HepG2 (cell line): Measurements from ENCODE around the gene SYNE1. TPM values are rescaled to one million over a fixed set of nuclear protein-coding genes. Genes with fewer than 3 reads are reported as not detected.

Experiments used
- ATAC-seq: fragments of 200-7000 bp; cut with Tn5 transposase; 3 replicates; pipeline ENCODE4 v1.9.1; 2020; ENCODE audit warnings: mild to moderate bottlenecking, moderate library complexity
- BruUV-seq: library from RNA; stranded (reverse); fragments of 400-500 nt; replicated peaks from 2 replicates; lab custom pipeline; 2021; lab: Mats Ljungman, UMichigan
- CTCF ChIA-PET: fragments of 300-600 bp; formaldehyde crosslinking; extraction: SDS; loops from one replicate; lab custom pipeline; 2021; ENCODE audit warnings: low total read pairs, inconsistent platforms, low intra/inter-chr PET ratio; lab: Yijun Ruan, JAX
- POLR2A ChIA-PET: fragments of 350-600 bp; sonication (Branson Sonifier 250); formaldehyde crosslinking; loops from one replicate; lab custom pipeline; 2020; ENCODE audit warnings: antibody characterized with exemption, inconsistent platforms; lab: Yijun Ruan, JAX
- DNase-seq: peaks from one replicate; pipeline ENCODE4 v3.0.0-alpha.2; 2015; ENCODE audit warnings: low spot score
- FAIRE-seq: peaks from 3 replicates; lab custom pipeline; 2011; peaks lifted over from hg19 to GRCh38; lab: Jason Lieb, UNC
- H2AFZ ChIP-seq: one replicate; pipeline ENCODE4 v1.6.1; 2011; ENCODE audit warnings: low read length, inconsistent platforms
- H3K27ac ChIP-seq: fragments of 300-600 bp; 3 replicates; pipeline ENCODE4 v1.8.0; 2011; ENCODE audit warnings: mixed run types, mild to moderate bottlenecking, mixed read lengths, low read length, inconsistent platforms; ENCODE audit not compliant: insufficient read depth; ENCODE audit errors: extremely low read length
- H3K27me3 ChIP-seq, 2 experiments: fragments of 200-600 bp in 1 of 2; 2 replicates in 1 of 2; 3 replicates in 1 of 2; pipeline versions ENCODE4 v1.6.0 to v1.8.0; 2011; ENCODE audit warnings: low read length in 2 of 2, mild to moderate bottlenecking in 2 of 2, moderate library complexity in 2 of 2, inconsistent platforms in 1 of 2; ENCODE audit not compliant: insufficient read depth in 2 of 2, control insufficient read depth in 1 of 2
- H3K36me3 ChIP-seq, 2 experiments: fragments of 200-600 bp in 1 of 2; replicated peaks in 1 of 2; 2 replicates in 1 of 2; 3 replicates in 1 of 2; pipeline versions ENCODE4 v1.5.1 to v1.8.0; 2011; ENCODE audit warnings: low read length in 2 of 2, inconsistent platforms in 1 of 2; ENCODE audit not compliant: insufficient read depth in 2 of 2, control insufficient read depth in 1 of 2
- H3K4me1 ChIP-seq: 2 replicates; pipeline ENCODE4 v1.5.1; 2012; ENCODE audit warnings: low read length, inconsistent platforms; ENCODE audit not compliant: insufficient read depth
- H3K4me2 ChIP-seq: 2 replicates; pipeline ENCODE4 v1.6.0; 2011; ENCODE audit warnings: low read depth, low read length, inconsistent platforms
- H3K4me3 ChIP-seq, 3 experiments: fragments of 200-600 bp in 1 of 3; sonication (generic), shearing (Covaris generic) in 1 of 3; replicated peaks in 1 of 3; 2 replicates each; pipeline ENCODE4 v1.5.1; 2011 to 2016; ENCODE audit warnings: low read length in 3 of 3, inconsistent platforms in 2 of 3, low read depth in 2 of 3, mild to moderate bottlenecking in 2 of 3, control low read depth in 1 of 3, mixed read lengths in 1 of 3; ENCODE audit not compliant: insufficient read depth in 1 of 3
- H3K79me2 ChIP-seq: one replicate; pipeline ENCODE4 v1.6.1; 2011; ENCODE audit warnings: low read length, inconsistent platforms; ENCODE audit not compliant: insufficient read depth
- H3K9ac ChIP-seq: 2 replicates; pipeline ENCODE4 v1.6.0; 2011; ENCODE audit warnings: mild to moderate bottlenecking, low read depth, low read length, inconsistent platforms; ENCODE audit not compliant: insufficient read depth
- H3K9me3 ChIP-seq: 2 replicates; pipeline ENCODE4 v1.5.1; 2012; ENCODE audit warnings: mild to moderate bottlenecking, low read length
- H4K20me1 ChIP-seq: 2 replicates; pipeline ENCODE4 v1.6.0; 2011; ENCODE audit warnings: inconsistent platforms, mild to moderate bottlenecking, low read length, moderate library complexity; ENCODE audit not compliant: insufficient read depth
- EEA1 ChIP-seq: sonication (generic); formaldehyde crosslinking; IDR thresholded peaks from 2 replicates; pipeline ENCODE4 v1.5.1; 2020; ENCODE audit warnings: mild to moderate bottlenecking, missing genetic modification reagents, borderline replicate concordance
- PHF5A ChIP-seq: IDR thresholded peaks from one replicate; pipeline ENCODE4 v1.6.1; 2018; ENCODE audit warnings: low read depth, missing genetic modification reagents; ENCODE audit not compliant: unreplicated experiment
- WGBS: methylation state at CpG from one replicate; pipeline ENCODE4 v1.1.6; 2017; ENCODE audit warnings: low lambda C conversion rate; 5-methylcytosine and 5-hydroxymethylcytosine counted together
- in situ Hi-C: cut with HindIII; loops from 2 replicates; pipeline ENCODE4 v1.10.0; 2017; ENCODE audit warnings: low pct_unique_long_range_greater_than_20kb; ENCODE audit not compliant: extremely low pct_ligation_motif_present
- intact Hi-C: fragments of 100-400 bp; cut with micrococcal nuclease; formaldehyde crosslinking; loops from one replicate; pipeline ENCODE4 v1.10.0; 2022; ENCODE audit not compliant: unreplicated experiment
- polyA plus RNA-seq, 8 experiments: library from polyadenylated mRNA; depleted of rRNA in 3 of 8; stranded (reverse) in 7 of 8; unstranded in 1 of 8; fragments of >200 nt; fragmentation: Illumina TruSeq in 4 of 8; extraction: Trizol in 4 of 8; gene quantifications; 2 replicates each; pipeline versions ENCODE4 v1.2.1 to v1.2.3, GENCODE V29; 2011 to 2016; ENCODE audit warnings: low read depth in 4 of 8, missing spikeins in 1 of 8, mixed read lengths in 1 of 8; ENCODE audit not compliant: insufficient read depth in 1 of 8
- total RNA-seq, 5 experiments: library from RNA; depleted of rRNA; stranded (reverse); fragments of >200 nt; fragmentation: Illumina TruSeq; extraction: Trizol; gene quantifications; 2 replicates each; pipeline ENCODE4 v1.2.3, GENCODE V29; 2016; ENCODE audit warnings: low read depth in 1 of 5
- TF ChIP-seq, protein P1 (sequence below), 2 experiments: sonication (generic) in 1 of 2; formaldehyde crosslinking in 1 of 2; IDR thresholded peaks; 2 replicates each; pipeline versions ENCODE4 v1.4.0 to v1.6.1; 2016 to 2020; ENCODE audit warnings: borderline replicate concordance in 1 of 2, low read depth in 1 of 2, mild to moderate bottlenecking in 1 of 2, missing genetic modification reagents in 1 of 2
- TF ChIP-seq, protein P2 (sequence below): sonication (generic); formaldehyde crosslinking; conservative IDR thresholded peaks from 2 replicates; pipeline ENCODE4 v1.4.0; 2020; ENCODE audit warnings: mild to moderate bottlenecking, missing genetic modification reagents, moderate library complexity
- TF ChIP-seq, protein P3 (sequence below): IDR thresholded peaks from 2 replicates; pipeline ENCODE4 v1.6.1; 2012; ENCODE audit warnings: low read depth, low read length, improper control_type of control experiment

Gene SYNE1
- total and polyA plus RNA-seq, 2 of the 13 experiments (the other 11 are each of a cell fraction or from before 2014, with no cell fraction given) = 5.5 to 15.9 TPM

- FAIRE-seq = no peak
- Histone ChIP-seq H3K4me2 (no peak overlapping the region), H3K9me3 (no peaks in the 10 kb centered on the region), H3K27ac (no peak overlapping the region), H3K27me3 (peaks cover 0 to 6% of the 10 kb centered on the region in 2 experiments; a peak in 4 of 5 replicates), H4K20me1 (no peaks in the 10 kb centered on the region), H3K9ac (no peak overlapping the region), H2AFZ (no peak overlapping the region), H3K79me2 (no peaks in the 10 kb centered on the region), H3K4me3 (no peak overlapping the region), H3K36me3 (no peaks in the 10 kb centered on the region), H3K4me1 (no peaks in the 10 kb centered on the region)
- no peak for DNase-seq
- TF ChIP-seq, protein P1, sequence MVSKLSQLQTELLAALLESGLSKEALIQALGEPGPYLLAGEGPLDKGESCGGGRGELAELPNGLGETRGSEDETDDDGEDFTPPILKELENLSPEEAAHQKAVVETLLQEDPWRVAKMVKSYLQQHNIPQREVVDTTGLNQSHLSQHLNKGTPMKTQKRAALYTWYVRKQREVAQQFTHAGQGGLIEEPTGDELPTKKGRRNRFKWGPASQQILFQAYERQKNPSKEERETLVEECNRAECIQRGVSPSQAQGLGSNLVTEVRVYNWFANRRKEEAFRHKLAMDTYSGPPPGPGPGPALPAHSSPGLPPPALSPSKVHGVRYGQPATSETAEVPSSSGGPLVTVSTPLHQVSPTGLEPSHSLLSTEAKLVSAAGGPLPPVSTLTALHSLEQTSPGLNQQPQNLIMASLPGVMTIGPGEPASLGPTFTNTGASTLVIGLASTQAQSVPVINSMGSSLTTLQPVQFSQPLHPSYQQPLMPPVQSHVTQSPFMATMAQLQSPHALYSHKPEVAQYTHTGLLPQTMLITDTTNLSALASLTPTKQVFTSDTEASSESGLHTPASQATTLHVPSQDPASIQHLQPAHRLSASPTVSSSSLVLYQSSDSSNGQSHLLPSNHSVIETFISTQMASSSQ (IDR thresholded peaks at IDR 0.05; ENCODE audit: low read depth) = no peak
- TF ChIP-seq, protein P1 (CRISPR knock-in tag; IDR thresholded peaks at IDR 0.05; ENCODE audit: borderline replicate concordance) = no peak
- TF ChIP-seq, protein P2, sequence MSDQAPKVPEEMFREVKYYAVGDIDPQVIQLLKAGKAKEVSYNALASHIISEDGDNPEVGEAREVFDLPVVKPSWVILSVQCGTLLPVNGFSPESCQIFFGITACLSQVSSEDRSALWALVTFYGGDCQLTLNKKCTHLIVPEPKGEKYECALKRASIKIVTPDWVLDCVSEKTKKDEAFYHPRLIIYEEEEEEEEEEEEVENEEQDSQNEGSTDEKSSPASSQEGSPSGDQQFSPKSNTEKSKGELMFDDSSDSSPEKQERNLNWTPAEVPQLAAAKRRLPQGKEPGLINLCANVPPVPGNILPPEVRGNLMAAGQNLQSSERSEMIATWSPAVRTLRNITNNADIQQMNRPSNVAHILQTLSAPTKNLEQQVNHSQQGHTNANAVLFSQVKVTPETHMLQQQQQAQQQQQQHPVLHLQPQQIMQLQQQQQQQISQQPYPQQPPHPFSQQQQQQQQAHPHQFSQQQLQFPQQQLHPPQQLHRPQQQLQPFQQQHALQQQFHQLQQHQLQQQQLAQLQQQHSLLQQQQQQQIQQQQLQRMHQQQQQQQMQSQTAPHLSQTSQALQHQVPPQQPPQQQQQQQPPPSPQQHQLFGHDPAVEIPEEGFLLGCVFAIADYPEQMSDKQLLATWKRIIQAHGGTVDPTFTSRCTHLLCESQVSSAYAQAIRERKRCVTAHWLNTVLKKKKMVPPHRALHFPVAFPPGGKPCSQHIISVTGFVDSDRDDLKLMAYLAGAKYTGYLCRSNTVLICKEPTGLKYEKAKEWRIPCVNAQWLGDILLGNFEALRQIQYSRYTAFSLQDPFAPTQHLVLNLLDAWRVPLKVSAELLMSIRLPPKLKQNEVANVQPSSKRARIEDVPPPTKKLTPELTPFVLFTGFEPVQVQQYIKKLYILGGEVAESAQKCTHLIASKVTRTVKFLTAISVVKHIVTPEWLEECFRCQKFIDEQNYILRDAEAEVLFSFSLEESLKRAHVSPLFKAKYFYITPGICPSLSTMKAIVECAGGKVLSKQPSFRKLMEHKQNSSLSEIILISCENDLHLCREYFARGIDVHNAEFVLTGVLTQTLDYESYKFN (CRISPR knock-in tag) = no peak
- TF ChIP-seq PHF5A (CRISPR knock-in tag) (no peak), EEA1 (CRISPR knock-in tag) (no peak)
- TF ChIP-seq, protein P3, sequence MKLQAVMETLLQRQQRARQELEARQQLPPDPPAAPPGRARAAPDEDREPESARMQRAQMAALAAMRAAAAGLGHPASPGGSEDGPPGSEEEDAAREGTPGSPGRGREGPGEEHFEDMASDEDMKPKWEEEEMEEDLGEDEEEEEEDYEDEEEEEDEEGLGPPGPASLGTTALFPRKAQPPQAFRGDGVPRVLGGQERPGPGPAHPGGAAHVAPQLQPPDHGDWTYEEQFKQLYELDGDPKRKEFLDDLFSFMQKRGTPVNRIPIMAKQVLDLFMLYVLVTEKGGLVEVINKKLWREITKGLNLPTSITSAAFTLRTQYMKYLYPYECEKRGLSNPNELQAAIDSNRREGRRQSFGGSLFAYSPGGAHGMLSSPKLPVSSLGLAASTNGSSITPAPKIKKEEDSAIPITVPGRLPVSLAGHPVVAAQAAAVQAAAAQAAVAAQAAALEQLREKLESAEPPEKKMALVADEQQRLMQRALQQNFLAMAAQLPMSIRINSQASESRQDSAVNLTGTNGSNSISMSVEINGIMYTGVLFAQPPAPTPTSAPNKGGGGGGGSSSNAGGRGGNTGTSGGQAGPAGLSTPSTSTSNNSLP = no peak
- no TSS peak for BruUV-seq
- 19% methylated on average over 2 of the region's 2 CpGs for WGBS
- POLR2A ChIA-PET = no interaction called here
- CTCF ChIA-PET = no interaction called here
- in situ Hi-C loops (no loop called here), intact Hi-C loops (no loop called here)
- no peak for ATAC-seq
Measured at GRCh38 chr6:152091201-152091600, 546.0 kb downstream of the SYNE1 start.
